ENCODE measurements around the gene HIGD2A. TPM values are rescaled to one million over a fixed set of nuclear protein-coding genes. Genes with fewer than 3 reads are reported as not detected.

The HIGD2A gene
- total and polyA plus RNA-seq, 9 of the 15 experiments (the other 6 are each of a cell fraction or from before 2014, with no cell fraction given): 94.7 to 264 (median 163) TPM

- no peak within 1 kb of the TSS for H3K9ac ChIP-seq (ENCODE audit: insufficient read depth in 1 of 2, low read depth in 2 of 2, low read length in 2 of 2)
- H3K9me1 ChIP-seq (ENCODE audit: control insufficient read depth, insufficient read depth, low read length): no peaks in the 10 kb centered on the region
- no peak within 1 kb of the TSS for H3K4me3 ChIP-seq
- H3K27me3 ChIP-seq (ENCODE audit: control insufficient read depth in 2 of 2, insufficient read depth in 2 of 2, low read length in 2 of 2): no peaks in the 10 kb centered on the region
- no peak within 1 kb of the TSS for H3K27ac ChIP-seq (ENCODE audit: extremely low read depth, low read depth, low read length)
- H3K36me3 ChIP-seq (ENCODE audit: control insufficient read depth, insufficient read depth, low read length): no peaks in the 10 kb centered on the region
- no CpG with 5 or more reads among the region's 108 CpGs for WGBS (ENCODE audit: insufficient coverage, low coverage, missing lambda C conversion rate)
- ATAC-seq: no peak
- FAIRE-seq: no peak
- H2AFZ ChIP-seq (ENCODE audit: low read depth, low read length): no peak within 1 kb of the TSS
- no peak within 1 kb of the TSS for H3K4me2 ChIP-seq (ENCODE audit: insufficient read depth, low read length)
- in situ Hi-C loops (cut with MboI) (no loop called here), intact Hi-C loops (cut with micrococcal nuclease) (no loop called here)
- POLR2A ChIA-PET: no interaction called here
- H3K79me2 ChIP-seq (ENCODE audit: control insufficient read depth, insufficient read depth, low read length): peaks cover 11% of the 10 kb centered on the region
- CTCF ChIA-PET (ENCODE audit: low intra/inter-chr PET ratio): no interaction called here
- DNase-seq (ENCODE audit: extremely low read depth in 1 of 4, low spot score in 3 of 4): no peak
- TF ChIP-seq HCFC1 (IDR thresholded peaks at IDR 0.05; ENCODE audit: low read depth, low read length) (no peak), PHTF2 (CRISPR knock-in tag; IDR thresholded peaks at IDR 0.05) (no peak), ZNF212 (CRISPR knock-in tag; IDR thresholded peaks at IDR 0.05) (no peak), RBM34 (IDR thresholded peaks at IDR 0.05; ENCODE audit: borderline replicate concordance, insufficient read depth, low read length) (no peak), ATF7 (IDR thresholded peaks at IDR 0.05) (no peak), NBN (IDR thresholded peaks at IDR 0.05; ENCODE audit: low read depth) (no peak), TAF15 (IDR thresholded peaks at IDR 0.05; ENCODE audit: low read depth, low read length) (no peak), FOXA1 (IDR thresholded peaks at IDR 0.05; ENCODE audit: borderline replicate concordance) (no peak), BCOR (IDR thresholded peaks at IDR 0.05) (no peak), MAZ (CRISPR knock-in tag; conservative IDR thresholded peaks at IDR 0.05 in 1 of 2, IDR thresholded peaks at IDR 0.05 in 1 of 2) (no peak)
- BruUV-seq (replicated peaks): no TSS peak
- no peaks in the 10 kb centered on the region for H4K20me1 ChIP-seq (replicated peaks; ENCODE audit: control insufficient read depth, insufficient read depth, low read length)
- H3K4me1 ChIP-seq (replicated peaks in 1 of 2; ENCODE audit: control insufficient read depth in 2 of 2, insufficient read depth in 2 of 2, low read length in 2 of 2): peaks cover 5 to 18% of the 10 kb centered on the region in 2 experiments; a peak in 4 of 5 replicates
- H3K9me3 ChIP-seq (replicated peaks; ENCODE audit: control insufficient read depth, insufficient read depth, low read depth, low read length): no peaks in the 10 kb centered on the region
Observed at GRCh38 chr5:176365351-176366231, 23.0 kb upstream of the HIGD2A start, which contains the start of gene ARL10. Gene ARL10 (plus strand): TSS chr5:176365487. CDS start chr5:176365564, 77 bp downstream.
